Hematopoietic multipotent progenitor cell treated with erythropoietin and hydrocortisone succinate and interleukin-3 and kit ligand, for 15 days (in vitro differentiated cells): Measurements from ENCODE around the gene ZDHHC13.

Experiments
- DNase-seq: peaks from one replicate; pipeline ENCODE4 v3.0.0-alpha.2; 2015; ENCODE audit warnings: low spot score

Gene ZDHHC13

DNA sequence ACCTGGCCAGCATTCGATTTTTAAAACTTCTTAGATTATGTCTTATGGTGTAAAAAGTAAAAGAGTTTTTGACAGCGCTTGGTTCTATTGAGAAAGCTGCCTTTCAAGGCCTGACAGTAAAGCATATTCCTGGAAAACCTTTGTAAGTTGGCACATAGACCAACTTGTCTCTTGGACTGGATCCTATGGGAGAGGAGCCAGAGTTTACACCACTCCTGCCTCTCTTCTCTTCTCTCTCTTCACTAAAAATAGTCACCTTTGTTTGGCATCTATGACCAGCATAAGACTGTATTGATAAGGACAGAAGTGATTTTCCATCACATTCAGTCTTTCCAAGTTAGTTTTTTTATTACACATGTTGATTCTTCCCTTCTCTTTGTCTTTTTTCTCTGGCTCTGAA is 51.1 kb downstream of the ZDHHC13 start:
- no peak for DNase-seq

DNA sequence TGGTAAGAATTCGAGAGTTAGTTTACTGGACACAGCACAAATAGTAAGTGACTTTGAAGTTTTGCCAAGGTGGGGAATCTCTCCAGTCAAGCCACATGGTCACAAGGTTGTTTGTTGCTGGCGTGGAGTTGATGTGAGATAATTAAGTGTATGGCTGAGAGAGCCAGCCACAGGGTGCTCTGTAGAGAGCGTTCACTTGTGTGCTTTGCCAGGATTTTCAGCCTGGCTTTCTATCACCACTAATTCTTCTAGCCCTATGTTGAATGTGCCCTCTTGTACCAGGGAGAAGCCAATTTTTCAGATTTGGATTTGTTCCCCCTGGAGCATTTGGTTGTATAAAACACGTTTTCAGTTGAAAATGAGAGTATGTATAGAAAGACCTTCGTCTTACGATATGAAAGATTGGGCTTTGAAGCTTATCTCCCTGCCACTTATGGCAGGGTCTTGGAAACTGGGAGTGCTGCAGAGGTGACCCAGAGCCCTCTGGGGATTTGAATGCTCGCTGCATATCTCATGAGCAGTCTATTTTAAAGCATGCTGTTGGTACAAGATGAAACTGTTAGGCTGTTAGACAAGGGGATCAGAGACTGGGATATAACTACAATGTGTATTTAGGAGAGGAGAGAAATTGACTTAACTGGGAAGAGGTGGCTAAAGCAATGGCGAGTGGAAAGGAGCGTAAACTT is 56.2 kb downstream of the ZDHHC13 start:
- DNase-seq, result no peak

DNA sequence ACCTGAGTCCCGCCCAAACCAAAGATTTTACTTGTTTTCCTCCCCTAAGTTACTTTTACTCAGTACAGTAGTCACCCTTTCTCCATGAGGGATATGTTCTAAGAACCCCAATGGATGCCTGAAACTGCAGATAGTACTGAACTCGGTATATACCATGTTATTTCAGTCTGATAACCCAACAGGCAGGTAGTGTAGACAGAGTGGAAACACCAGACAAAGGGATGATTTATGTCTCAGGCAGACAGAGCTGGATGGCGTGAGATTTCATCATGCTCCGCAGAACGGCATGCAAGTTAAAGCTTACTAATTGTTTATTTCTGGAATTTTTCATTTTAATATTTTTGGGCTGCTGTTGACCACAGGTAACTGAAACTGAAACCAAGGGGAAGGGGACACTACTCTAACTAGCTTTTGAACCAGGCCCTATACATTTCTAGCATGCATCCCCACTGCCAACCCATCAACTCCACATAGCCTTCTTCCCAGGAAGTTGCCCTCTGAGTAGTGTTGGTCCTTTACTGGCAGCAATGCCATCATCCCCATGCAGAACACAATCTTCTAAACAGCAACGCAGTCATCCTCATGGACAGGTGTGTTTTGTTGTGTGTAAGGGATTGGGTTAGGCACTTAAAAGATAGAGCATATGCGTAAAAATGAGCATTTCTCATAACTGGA is 57.1 kb downstream of the ZDHHC13 start:
- no peak for DNase-seq

DNA sequence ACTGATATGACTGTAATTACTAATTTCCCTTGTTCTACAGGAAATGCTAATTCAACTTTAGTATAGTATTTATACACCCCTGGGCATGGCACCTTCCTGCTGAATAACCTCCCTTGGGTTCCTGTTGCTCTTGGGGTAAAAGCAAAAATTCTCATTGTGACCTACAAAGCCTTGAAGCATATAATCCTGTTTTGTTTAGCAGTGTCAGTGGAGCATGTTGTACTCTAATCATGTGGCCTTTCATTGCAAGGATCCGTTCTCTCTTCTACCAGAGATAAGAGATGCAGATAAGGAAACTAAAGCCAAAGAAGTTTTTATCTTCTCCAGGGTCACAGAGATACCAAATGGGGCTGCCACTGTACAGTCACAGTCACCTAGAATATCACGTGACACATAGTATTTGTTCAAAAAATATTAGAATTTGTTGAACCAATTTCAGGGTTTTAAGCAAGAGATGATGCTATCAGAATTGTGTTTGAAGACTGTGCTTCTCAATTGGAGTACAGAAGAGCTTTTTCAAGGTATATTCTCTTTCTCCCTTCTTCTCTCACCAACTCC is 59.7 kb downstream of the ZDHHC13 start:
- no peak for DNase-seq

DNA sequence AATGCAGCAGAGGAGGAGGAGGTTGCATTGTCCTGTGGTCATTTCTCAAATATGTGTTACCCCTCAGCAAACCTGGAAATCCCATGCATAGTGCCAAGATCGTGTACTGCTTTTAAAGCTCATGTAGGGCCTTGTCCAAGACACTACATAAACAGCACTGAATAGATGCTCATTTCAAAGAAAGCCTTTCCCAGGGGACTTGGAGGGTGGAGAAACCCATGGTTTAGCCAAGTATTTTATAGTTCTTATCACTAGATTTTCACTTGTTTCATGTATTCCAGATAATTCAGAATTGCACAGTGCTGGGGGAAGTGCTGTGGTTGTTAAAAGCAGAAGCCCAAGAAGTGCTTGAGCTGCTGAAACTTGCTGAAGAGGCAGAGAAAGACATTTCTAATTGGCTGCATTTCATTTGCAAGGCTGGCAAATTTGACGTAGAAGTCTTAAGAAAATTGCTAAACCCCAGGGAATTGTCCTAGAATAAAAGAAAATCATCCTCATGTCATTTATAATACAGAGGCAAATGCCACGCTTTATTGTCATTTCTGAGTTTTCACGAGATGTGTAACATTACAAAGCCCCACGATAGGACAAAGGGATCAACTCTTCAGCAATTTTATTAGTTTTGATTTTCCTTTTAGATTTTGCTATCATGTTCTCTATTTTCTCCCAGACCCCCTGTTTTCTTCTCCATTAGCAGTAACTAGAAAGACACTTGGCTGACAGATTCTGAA is 64.7 kb downstream of the ZDHHC13 start:
- DNase-seq, result no peak

DNA sequence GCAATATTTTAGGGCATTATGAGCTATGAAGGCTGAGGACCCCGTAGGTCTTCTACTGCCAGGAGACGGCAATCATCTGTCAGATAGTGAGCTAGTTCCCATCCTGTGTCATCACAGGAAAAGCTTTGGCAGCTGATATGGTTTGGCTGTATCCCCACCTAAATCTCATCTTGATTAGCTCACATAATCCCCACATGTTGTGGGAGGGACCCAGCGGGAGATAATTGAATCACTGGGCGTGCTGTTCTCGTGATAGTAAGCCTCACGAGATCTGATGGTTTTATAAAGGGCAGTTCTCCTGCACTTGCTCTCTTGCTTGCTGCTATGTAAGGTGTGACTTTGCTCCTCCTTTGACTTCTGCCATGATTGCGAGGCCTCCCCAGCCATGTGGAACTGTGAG is 66.7 kb downstream of the ZDHHC13 start:
- DNase-seq, result no peak

DNA sequence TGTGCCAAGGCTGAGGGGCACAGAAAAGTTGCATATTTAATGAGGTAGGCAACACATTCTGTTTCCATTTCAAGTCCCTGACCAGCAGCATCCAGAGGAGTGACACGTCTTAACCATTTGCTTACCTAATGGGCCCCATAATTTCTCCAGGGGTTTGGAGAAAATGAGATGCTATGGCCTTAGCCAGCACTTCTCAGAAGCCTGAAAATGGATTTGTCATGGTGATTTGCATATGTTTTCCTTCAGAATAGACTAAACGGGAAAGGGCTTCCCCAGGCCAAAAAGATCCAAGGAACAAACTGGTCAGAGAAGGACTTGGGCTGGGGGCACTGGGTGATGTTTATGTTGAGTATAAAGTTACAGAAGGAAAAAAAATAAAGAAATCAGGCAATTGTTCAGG is 68.1 kb downstream of the ZDHHC13 start:
- DNase-seq, result no peak

DNA sequence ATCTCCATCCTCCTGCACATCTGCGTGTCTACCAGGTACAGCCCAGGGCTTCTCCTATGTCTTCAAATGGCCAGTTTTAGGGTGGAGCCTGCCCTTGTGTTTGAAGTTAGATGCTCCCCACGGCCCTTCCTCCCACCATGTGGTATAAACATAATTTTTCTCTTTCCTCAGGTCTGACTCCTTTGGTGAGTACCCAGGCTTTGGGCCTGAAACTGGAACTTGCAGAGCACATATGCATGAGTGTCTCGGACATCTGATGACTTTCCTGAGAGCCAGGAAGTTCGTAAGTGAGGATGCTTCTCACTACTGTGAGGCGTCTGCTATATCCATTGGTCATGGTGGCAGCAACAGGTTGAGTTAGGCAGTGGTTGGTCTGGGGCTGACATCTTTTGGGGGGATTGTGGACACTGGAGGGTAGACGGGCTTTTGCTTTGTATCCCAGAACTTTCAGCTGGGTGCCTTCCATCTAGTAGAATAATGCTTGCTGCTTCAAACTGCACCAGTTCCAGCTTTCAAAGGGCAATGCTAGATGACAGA is 68.6 kb downstream of the ZDHHC13 start:
- DNase-seq, result no peak

DNA sequence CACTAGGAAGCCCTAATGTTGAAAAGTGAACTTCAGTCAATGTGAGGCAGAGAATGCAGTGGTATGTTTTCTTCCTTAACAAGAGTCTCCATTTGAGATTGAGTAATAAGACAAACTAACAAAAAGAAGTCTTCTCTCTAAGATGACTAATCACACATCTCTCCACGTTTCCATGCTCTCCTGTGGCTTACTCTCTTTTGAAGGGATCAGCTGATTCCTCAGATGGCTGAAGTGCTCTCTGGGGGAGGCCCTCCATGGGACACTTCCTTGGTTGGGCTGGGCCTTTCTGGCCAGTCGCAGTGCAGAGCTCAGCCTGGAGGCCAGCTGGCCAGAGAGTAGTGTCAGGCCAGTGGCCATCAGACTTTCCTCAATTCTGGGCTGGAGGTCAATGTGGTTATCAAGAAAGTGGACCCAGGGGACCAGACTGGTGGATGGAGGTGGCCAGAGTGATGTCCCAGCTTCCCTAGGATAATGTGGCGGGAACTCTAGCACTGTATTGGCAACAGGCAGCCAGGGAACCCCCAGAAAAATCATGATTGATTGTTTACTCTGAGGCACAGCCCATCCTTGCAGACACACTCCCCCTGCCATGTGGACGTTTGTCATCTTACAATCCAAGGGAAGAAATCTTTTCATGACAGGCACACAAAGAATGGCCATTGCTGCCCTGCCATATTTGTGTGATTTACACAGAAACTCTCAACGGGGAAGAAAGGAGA is 70.3 kb downstream of the ZDHHC13 start:
- no peak for DNase-seq

DNA sequence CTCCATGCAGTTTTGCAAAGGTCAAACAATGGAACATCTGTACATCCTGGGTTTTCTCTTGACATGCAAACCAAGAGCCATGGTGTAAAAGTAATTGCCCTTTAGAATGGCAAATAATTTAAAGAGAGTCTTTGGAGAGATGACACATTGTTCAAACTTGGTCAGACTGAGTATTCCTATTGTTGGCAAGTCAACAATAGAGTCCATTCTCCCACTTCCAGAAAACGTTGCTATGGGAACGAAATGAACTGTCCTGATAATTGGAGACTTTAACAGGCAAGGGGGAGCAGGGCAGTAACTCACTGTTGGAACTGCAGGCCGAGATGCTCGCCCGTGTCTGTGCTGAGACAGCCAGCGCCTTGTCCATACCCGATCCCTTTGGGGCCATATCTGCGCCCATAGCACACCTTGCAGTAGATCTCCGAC is 70.9 kb downstream of the ZDHHC13 start:
- DNase-seq, result no peak

DNA sequence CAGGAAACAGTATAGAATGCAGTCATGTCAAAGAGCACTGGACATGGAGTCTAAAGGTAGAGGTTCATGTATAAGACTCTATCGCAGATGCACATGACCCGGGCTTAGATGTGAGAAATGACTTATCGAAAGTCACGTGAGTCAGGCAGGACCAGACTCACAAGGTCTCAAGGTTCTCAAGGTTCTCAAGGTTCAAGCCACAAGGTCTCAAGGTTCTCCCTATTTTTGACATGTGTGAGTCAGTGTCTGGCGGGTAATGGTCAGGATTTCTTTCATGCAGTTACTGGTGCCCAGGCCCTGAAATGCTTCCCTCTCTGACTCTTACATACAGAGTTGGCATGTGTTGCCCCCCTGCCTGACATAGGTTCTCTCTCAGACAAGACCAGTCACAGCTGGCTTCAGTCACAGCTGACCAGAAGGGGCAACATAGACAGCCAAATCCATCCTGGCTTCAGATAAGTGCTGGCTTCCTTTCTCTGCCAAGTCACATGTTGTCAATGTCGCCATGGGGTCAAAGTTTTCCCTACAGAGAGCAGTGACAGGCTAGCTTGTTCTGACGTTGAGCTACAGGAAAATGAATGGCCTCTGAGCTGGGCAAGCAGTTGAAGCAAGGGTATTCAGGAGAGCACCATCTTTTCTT is 74.7 kb downstream of the ZDHHC13 start:
- no peak for DNase-seq

DNA sequence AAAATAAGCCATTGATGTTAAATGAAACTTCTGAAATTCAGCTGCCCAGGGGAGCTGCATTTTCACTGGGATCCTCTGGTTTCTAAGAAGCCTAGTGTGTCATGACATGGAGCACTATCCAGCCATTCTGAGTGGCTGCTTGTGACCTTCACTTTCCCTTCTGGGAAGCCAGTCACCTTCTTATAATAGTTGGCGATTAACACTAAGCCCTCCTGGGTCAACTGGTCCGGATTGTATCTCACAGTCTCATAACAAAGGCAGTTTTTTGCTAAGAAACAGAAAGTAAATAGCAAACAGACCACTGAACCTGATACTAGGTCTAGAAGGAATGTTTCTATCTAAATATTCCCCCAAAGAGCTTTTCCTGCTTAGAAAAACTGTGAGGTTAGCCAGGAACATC is 76.9 kb downstream of the ZDHHC13 start:
- no peak for DNase-seq

DNA sequence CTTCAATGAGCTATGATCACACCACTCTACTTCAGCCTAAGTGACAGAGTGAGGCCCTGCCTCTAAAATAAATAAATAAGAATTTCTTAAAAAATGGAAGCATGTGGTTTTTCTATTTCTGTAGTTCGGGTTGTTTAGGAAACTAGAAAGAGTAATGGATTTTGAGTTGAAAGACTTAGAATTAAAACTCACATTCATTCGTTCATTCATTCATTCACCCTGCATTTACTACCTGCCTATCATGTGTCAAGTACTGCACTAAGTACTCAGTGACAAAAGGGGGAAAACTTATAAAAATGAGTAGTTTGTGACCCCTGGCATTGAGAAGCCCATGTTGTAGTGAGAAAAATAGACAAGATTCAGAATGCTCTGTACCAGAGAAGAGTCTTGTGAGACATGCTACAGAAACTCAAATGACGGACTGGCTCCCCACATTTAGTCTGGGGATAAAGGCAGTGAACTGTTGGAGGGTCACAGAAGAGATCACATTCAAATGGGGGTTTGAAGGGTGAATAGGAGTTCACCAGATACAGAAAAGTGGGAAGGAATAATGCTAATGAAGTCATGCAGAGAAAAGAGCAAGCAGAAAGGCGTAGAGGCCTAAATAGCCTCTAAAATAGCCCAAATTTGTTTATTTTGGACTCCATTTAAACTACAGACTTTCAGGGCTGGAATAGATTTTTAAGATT is 77.8 kb downstream of the ZDHHC13 start:
- DNase-seq, result no peak

DNA sequence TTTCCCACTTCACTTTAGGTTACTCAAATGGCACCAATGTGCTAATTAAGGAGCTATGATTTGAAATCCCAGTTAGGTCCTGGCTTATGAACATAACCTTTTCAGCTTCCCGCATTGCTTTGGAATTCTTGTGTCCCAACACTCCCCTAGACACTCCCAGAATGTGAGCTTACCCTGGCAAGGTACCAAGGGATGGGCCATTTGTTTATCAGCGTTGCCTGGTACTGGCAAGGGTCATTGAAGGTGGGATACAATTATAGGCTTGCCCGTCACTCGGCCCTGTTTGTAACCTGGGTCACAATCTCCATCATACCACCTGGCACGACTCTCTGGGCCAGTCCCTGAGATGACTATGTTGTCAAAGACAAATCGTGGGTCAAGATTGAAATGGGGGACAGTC is 79.5 kb downstream of the ZDHHC13 start:
- no peak for DNase-seq

DNA sequence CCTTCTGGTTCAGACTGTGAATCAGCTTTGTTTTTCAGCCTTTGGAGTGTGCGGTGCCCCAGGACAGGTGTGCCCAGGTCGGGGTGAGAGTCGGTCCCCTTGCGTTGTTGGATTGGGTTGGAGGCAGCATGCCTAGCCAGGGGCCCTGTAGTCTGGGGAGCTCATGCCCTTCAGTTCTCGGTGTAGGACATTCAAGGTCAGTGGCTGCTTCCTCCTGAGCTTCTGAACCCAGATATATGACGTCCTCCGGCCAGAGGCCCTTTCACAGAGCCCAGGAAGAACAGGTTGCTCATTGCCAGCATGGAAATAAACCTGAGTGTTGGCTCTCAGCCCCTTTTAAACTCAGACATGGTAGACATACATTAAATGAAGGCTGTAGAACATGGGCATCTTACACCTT is 82.1 kb downstream of the ZDHHC13 start:
- DNase-seq, result no peak

DNA sequence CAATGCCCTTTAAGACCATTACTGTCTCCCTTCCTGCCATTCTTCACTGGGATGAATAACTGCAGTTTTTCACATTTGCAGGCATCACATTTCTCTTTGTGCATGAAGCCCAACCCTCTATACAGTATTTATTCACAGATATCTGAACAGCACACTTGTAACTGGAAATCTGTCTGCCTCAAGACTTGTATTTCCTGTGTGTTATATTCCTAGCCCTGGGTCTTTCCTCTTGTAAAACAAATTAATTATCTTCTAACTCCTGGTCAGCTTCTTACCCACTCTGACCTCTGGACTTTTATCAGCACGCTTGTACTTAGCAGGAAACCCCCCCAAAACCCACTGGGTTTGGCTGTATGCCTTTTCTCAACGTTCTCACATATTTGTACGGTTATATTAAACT is 82.8 kb downstream of the ZDHHC13 start:
- no peak for DNase-seq

DNA sequence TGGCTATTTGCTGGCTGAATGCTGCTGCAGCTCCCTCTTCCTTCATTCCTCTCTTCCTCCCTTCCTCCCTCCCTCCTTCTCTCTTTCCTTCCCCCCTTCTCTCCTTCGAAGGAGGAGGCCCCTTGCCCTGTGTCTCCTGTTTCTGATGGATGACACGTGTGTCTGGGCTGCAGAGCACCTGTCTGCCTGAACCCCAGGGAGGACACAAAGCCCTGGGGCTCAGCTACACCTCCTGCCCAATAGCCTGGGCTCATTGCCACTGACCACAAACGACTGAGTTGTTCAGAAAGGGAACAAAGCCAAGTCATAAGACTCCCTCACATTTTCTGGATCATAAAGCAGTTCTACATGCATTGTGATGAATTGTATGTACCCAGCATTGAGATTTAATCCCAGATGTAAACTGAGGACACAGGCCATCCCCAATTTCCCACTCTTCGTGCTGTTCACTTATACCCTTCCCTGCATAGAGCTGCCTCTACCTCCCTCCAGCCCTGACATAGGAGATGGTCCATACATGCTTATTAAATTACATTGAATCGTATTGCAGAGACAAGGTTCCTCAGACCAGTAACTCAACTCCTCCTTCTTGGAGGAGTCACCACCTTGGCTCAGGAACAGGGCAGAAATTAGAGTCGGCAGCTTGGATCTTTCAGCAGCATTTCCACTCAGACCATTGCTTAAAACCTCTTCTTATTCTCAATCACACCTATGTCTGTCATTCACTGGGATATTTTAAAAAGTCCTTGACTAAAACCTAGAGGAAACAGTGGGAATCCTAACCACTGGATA is 83.6 kb downstream of the ZDHHC13 start:
- DNase-seq, result no peak

DNA sequence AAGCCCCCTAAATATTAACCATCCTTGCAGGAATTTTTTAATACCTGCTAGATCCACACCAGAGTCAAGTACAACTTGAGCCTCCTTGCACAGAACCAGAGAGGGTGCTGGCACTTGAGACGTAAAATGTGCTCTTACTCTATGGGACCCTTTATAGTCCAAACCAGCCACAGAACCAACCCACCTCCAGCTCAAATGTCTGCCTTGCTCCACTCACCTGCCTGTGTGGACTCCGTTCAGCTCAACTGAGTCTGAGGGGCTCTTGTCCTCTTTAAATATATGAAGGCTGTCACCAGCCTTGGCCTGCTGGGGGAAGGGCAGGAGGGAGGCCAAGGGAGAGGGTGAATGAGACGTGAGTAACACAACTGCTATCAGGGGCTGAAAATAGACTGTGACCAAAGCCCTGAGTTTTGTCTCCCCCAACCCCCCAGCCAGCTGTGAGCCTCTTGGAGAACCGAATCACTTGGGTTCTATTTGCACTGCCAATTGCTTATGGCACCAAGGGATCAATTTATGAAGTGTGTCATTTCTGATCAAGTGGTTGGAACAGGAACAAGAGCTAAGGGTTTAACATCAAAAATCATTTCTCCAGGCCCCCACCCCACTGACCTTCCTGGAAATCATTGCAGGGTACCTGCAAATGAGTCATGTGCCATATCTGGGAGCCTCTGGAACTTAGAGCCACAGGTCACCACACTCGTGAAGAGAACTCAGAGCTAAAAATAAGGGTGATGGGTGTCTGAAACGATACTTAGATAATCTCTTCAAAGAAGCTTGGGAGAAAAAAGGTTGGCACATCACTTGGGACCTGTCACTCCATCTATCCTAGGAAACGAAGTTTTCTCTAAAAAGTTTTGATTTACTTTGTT is 85.0 kb downstream of the ZDHHC13 start, which contains the start of gene CSRP3:
TSS of gene CSRP3 (minus strand) at position 247 of the 869 bp plus-strand sequence. CDS start 9,535 bp downstream, outside the sequence.
- DNase-seq, result no peak

DNA sequence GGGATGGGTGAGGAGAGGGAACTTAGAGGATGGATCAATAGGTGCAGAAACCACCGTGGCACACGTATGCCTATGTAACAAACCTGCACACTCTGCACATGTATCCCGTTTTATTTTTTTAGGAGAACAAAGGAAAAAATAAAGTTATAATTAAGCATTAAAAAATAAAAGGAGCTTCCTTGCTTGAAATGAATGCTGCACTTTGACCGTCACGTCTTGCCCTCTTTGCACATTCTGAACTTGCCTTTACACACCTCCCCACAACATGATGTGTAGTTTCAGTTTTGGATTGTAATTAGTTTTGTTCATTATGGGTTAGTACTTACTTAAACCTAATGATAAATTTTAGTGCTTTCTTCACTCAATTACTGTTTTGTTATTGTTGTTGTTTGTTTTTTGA is 87.9 kb downstream of the ZDHHC13 start:
- DNase-seq, result no peak
